Activated T-cell treated with anti-CD3 and anti-CD28 coated beads, Interleukin-2, amount 50 U/mL, for 48 hours (primary cell): ENCODE data around the gene ZNF217.
A peak's percentile ranks its signal among the peaks of the same experiment; 100 is the strongest.

ENCODE experiments used
- DNase-seq, 2 experiments: peaks; one replicate each; pipeline ENCODE4 v3.0.0-alpha.2; 2020

Gene ZNF217

DNA sequence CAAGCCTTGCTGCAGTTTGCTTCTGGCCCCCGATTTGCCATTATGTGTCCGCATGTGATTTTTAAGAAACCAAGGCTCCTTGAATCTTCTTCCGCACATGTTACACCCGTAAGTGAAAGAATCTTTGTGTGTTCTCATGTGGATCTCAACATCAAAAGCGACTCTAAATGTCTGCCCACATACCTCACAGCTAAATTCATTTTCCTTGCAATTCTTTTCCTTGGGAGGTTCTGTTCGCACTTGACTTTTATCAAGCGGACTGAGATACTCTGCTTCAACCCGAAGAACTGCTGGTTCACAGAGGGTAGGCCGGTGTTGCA lies 11.4 kb downstream of the ZNF217 start:
- DNase-seq: no peak

- peak; percentile 45 to 47 for DNase-seq
These were observed 12.0 kb downstream of the ZNF217 start for GRCh38 chr20:53581444-53582250.

DNA sequence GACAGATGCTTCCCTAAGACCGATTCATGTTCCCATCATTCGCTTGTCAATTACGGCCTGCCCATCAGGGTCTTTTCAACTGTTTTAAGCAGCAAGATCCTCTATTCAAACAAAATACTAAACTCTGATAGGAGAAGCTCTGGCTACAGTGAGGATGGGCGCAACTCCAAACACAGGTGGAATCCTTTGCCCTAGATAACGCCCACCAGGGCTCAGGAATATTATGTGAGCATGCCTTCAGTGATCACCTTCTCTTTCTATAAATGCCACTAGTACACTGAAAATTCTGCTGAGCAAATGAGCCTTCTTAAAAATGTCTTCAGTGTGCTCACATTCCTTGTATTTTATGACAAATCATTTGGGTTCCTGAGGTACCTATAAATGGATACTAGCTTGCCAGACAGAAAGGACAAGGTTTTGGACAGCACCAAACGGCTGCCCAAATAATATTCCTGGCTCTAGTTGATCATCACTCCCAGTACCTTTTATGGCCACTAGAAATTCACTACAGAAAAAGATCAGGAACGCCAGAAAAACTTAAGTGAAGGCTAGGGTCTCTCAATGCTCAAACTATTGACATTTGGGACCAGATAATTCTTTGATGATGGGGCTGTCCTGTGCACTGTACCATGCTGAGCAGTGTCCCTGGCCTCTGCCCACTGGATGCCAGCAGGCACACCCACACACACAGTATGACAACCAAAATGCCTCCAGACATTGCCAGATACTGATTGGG lies 13.1 kb downstream of the ZNF217 start:
- DNase-seq: no peak

- DNase-seq: peak; percentile 39 to 57
These were observed 13.9 kb downstream of the ZNF217 start for GRCh38 chr20:53579581-53580375.

DNA sequence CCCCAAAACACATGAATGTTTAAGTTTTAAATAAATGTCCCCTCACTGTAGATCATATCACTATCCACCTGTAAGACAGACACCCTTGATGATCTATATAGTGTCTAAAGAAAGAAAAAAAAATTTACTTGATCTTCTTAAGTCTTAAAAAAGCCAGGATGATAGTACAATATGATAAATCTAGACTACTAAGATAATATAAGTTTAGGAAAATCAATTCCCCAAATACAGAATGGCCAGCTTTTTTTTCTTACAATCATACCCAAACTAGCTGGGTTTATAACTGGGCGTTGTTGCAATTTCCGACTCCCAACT lies 14.4 kb downstream of the ZNF217 start:
- DNase-seq: no peak

DNA sequence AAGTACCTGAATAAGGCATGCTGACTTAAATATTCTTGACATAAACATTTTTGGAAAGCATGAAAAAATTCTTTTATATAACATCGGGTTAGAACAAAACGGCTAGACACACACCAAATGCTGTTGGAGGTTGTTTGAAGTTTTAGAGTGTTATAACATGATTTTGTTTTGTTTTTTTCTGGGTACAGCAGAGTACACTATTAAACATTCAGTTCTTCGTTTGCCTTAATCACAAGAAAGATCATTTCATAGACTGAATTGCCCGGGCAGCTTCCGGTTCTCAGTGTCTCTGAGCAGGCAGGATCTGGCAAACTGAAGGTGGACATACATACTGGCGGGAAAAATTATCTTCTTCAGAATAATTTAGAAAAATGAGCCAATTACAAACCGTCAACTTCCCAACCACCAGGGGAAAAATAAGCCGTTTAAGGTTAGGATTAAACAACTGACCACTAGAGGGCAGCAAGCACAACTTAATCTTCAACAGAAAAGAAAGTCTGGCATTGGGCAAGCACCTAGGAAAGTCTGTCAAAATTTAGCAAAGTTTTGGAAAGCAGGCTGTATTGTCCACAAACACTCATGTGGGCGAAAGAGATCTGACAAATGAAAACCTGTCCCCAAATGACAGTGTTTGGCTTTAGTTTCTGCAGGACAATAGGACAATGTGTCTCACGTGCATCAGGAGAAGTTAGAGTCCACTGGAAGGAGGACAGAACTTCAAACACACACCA lies 15.0 kb downstream of the ZNF217 start:
- DNase-seq: peak; percentile 41 to 49

- no peak for DNase-seq
These were observed 16.9 kb downstream of the ZNF217 start for GRCh38 chr20:53576586-53577318.

- DNase-seq: no peak
These were observed 17.5 kb downstream of the ZNF217 start for GRCh38 chr20:53576195-53576580.

GRCh38 chr20:53575481-53576194 lies 18.0 kb downstream of the ZNF217 start:
- DNase-seq: no peak

GRCh38 chr20:53574819-53575218 lies 18.8 kb downstream of the ZNF217 start:
- no peak for DNase-seq

GRCh38 chr20:53574259-53574789 lies 19.3 kb downstream of the ZNF217 start:
- DNase-seq: no peak

GRCh38 chr20:53571555-53572286 lies 21.9 kb downstream of the ZNF217 start:
- no peak for DNase-seq

DNA sequence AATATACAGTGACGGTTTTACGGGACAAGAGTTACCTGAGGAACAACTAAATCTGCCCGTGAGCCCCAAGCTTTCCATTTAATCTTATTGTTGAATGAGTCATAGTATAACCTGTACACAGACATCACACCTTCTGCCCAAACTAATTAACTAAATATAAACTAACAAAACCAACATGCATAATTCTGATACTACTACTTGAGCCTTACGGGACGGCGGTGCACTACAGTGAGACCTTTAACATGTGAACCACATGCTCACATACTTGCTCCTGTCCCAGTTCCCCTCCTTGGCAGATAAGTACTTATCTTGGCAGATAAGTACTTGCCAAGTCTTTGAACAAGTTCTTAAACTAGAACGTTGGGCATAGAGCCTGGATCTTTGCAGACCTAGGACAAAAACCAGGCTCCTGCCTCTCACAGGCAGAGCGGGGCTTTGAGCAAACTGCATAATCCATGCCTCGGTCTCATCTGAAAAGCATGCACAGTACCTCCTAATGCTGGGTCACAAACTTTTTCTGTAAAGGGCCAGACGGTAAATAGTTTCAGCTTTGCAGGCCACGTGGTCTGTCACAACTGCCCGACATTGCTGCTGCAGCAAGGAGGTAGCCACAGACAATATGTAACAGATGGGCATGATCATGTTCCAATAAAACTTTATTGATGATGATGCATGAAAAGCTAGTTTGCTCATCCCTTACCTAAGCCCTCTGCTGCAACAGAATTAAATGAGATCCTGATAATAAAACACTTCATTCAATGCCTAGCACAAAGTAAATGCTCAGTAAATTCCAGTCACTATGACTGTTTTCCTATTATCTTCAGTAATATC lies 23.0 kb downstream of the ZNF217 start:
- no peak for DNase-seq

- peak in 1 of 2 experiments; percentile 9 for DNase-seq
These were observed 23.9 kb downstream of the ZNF217 start for GRCh38 chr20:53569606-53570307.

DNA sequence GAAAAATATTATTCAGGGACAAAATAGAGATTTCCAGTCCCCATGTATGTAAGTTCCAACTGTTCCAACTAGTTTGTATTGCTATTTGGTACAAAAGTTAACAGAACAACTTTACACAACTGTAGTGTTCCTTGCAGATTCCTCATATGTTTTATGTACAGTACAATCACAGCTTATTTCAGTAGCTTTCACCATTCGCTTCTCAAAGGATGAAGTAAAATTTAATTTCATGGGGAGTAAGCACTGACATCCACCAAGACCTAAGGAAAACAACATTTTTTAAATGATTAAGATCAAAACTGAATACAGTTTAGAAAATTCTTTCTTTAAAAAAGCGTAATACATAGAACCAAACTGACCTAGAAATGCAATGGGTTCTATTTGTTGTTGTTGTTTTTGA lies 24.6 kb downstream of the ZNF217 start:
- no peak for DNase-seq

DNA sequence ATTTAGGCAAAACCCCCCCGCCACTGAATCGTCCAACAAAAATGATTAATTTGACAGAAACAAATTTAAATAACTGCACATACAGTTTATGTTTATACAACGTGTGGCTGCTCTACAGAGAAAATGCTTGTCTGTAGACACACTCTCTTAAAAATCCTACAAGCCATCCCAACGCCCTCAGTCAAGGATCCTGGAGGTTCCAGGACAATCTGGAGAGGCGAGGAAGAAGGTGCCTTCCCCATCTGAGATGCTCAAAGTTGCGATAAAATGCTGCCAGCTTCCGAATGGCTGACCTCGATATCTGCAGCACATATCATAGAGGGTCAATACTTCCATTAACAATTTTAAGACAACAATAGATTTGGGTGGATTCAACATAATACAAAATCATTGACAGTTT lies 25.3 kb downstream of the ZNF217 start:
- DNase-seq: no peak

- no peak for DNase-seq
These were observed 26.2 kb downstream of the ZNF217 start for GRCh38 chr20:53567379-53567917.

DNA sequence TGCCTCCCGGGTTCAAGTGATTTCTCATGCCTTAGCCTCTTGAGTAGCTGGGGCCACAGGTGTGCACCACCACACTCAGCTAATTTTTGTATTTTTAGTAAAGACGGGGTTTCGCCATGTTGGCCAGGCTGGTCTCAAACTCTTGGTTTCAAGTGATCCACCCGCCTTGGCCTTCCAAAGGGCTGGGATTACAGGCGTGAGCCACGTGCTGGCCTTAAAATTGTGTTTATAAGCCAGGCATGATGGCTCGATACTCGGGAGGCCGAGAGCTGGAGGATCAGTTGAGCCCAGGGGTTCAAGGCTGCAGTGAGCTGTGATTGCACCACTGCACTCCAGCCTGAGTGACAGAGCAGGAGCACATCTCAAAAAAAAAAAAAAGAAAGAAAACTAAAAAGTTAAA lies 27.0 kb downstream of the ZNF217 start:
- peak in 1 of 2 experiments; percentile 5 for DNase-seq

- peak in 1 of 2 experiments; percentile 13 for DNase-seq
These were observed 28.4 kb downstream of the ZNF217 start for GRCh38 chr20:53565254-53565653.
